Measurements from ENCODE around the gene ZC3H14. TPM values are rescaled to one million over a fixed set of nuclear protein-coding genes. Genes with fewer than 3 reads are reported as not detected.

Gene ZC3H14
- total RNA-seq, 1 experiment from 2014 or later: 66.2 TPM

- Histone ChIP-seq H3K9me2 (ENCODE audit: insufficient read depth) (no peaks in the 10 kb centered on the region), H2AFZ (ENCODE audit: low read depth, low read length, poor library complexity, severe bottlenecking) (no peak overlapping the region), H3K9ac (ENCODE audit: low read length) (no peak overlapping the region), H3K79me2 (ENCODE audit: insufficient read depth, low read length) (no peaks in the 10 kb centered on the region), H3K36me3 (ENCODE audit: control insufficient read depth in 1 of 2, insufficient read depth in 2 of 2, low read length in 2 of 2) (no peaks in the 10 kb centered on the region), H4K20me1 (ENCODE audit: insufficient read depth) (no peaks in the 10 kb centered on the region; the same call in 1 of the 2 replicates), H3K4me3 (replicated peaks in 1 of 2; ENCODE audit: low read depth in 1 of 2, low read length in 2 of 2) (no peak overlapping the region), H3K4me2 (ENCODE audit: low read length) (no peak overlapping the region), H3K27me3 (ENCODE audit: insufficient read depth, low read length) (no peaks in the 10 kb centered on the region), H3K27ac (ENCODE audit: low read depth, low read length) (no peak overlapping the region), H3K9me3 (ENCODE audit: control insufficient read depth in 1 of 2, insufficient read depth in 1 of 2, low read depth in 1 of 2, low read length in 2 of 2) (no peaks in the 10 kb centered on the region), H3K4me1 (ENCODE audit: control insufficient read depth in 1 of 2, insufficient read depth in 2 of 2, low read length in 2 of 2) (no peaks in the 10 kb centered on the region)
- BruUV-seq (replicated peaks): no TSS peak
- no peak for ATAC-seq
- ChIA-PET POLR2A (no interaction called here), RAD21 (ENCODE audit: low non-redundant PET in 1 of 2, low total read pairs in 2 of 2, uncharacterized antibody in 2 of 2, unreplicated experiment in 2 of 2) (no interaction called here), CTCF (no interaction called here)
- TF ChIP-seq FOSL1 (IDR thresholded peaks at IDR 0.05; ENCODE audit: low read depth) (no peak), ZBTB33 (IDR thresholded peaks at IDR 0.05; ENCODE audit: extremely low read depth, insufficient replicate concordance, low read length) (no peak), TCF7L2 (IDR thresholded peaks at IDR 0.05; ENCODE audit: borderline replicate concordance, extremely low read depth, insufficient read depth, insufficient read length) (no peak), CEBPB (IDR thresholded peaks at IDR 0.05; ENCODE audit: low read depth) (no peak)
- intact Hi-C loops (cut with micrococcal nuclease): no loop called here
- no peak for DNase-seq (ENCODE audit: low read depth, low spot score)
Observed at GRCh38 chr14:88535813-88536212, 27.0 kb upstream of the ZC3H14 start.

GRCh38 chr14:88541324-88541723 lies 21.5 kb upstream of the ZC3H14 start:
- Histone ChIP-seq H3K4me1 (ENCODE audit: control insufficient read depth in 1 of 2, insufficient read depth in 2 of 2, low read length in 2 of 2) (no peaks in the 10 kb centered on the region), H3K9me2 (ENCODE audit: insufficient read depth) (no peaks in the 10 kb centered on the region), H3K27me3 (ENCODE audit: insufficient read depth, low read length) (no peaks in the 10 kb centered on the region), H3K4me3 (replicated peaks in 1 of 2; ENCODE audit: low read depth in 1 of 2, low read length in 2 of 2) (no peak overlapping the region), H3K79me2 (ENCODE audit: insufficient read depth, low read length) (no peaks in the 10 kb centered on the region), H3K9ac (ENCODE audit: low read length) (no peak overlapping the region), H3K4me2 (ENCODE audit: low read length) (no peak overlapping the region), H3K9me3 (ENCODE audit: control insufficient read depth in 1 of 2, insufficient read depth in 1 of 2, low read depth in 1 of 2, low read length in 2 of 2) (no peaks in the 10 kb centered on the region), H4K20me1 (ENCODE audit: insufficient read depth) (no peaks in the 10 kb centered on the region), H3K27ac (ENCODE audit: low read depth, low read length) (no peak overlapping the region), H2AFZ (ENCODE audit: low read depth, low read length, poor library complexity, severe bottlenecking) (no peak overlapping the region), H3K36me3 (ENCODE audit: control insufficient read depth in 1 of 2, insufficient read depth in 2 of 2, low read length in 2 of 2) (no peaks in the 10 kb centered on the region)
- intact Hi-C loops (cut with micrococcal nuclease): no loop called here
- ChIA-PET POLR2A (no interaction called here), RAD21 (ENCODE audit: low non-redundant PET in 1 of 2, low total read pairs in 2 of 2, uncharacterized antibody in 2 of 2, unreplicated experiment in 2 of 2) (no interaction called here), CTCF (no interaction called here)
- BruUV-seq (replicated peaks): no TSS peak
- DNase-seq (ENCODE audit: low read depth, low spot score) (no peak), ATAC-seq (no peak)
- no peak for TF ChIP-seq POLR2A (IDR thresholded peaks at IDR 0.05; ENCODE audit: borderline replicate concordance, extremely low read depth, insufficient read depth, insufficient read length)
- no peak for TF ChIP-seq SP1 (IDR thresholded peaks at IDR 0.05; ENCODE audit: low read depth)
- TF ChIP-seq ATF3 (IDR thresholded peaks at IDR 0.05): no peak
- TF ChIP-seq CTCF (IDR thresholded peaks at IDR 0.05 in 2 of 3, conservative IDR thresholded peaks at IDR 0.05 in 1 of 3; ENCODE audit: borderline replicate concordance in 1 of 3, insufficient read depth in 1 of 3, low read depth in 2 of 3, low read length in 2 of 3): no peak
- TF ChIP-seq YY1 (IDR thresholded peaks at IDR 0.05; ENCODE audit: extremely low read depth, insufficient replicate concordance, low read depth, low read length): no peak
- TF ChIP-seq EZH2 (IDR thresholded peaks at IDR 0.05): no peak
- no peak for TF ChIP-seq TCF7L2 (IDR thresholded peaks at IDR 0.05; ENCODE audit: borderline replicate concordance, extremely low read depth, insufficient read depth, insufficient read length)
